Measurements from ENCODE around the gene TRRAP. TPM values are rescaled to one million over a fixed set of nuclear protein-coding genes. Genes with fewer than 3 reads are reported as not detected.

TRRAP gene
- total RNA-seq: 67.1 and 71.2 TPM in 2 replicates

GRCh38 chr7:98878365-98879197 lies at the start of gene TRRAP:
TRRAP (plus strand) TSS chr7:98878532; CDS start chr7:98881151, 2,619 bp downstream.
- intact Hi-C loops (cut with micrococcal nuclease): loop anchor here (1.0 to 10.0 kb wide), 11 partner anchors 8 to 1761 kb away; partner anchors contain the start of genes ARPC1A, ARPC1B, ASNS and ATP5MF

DNA sequence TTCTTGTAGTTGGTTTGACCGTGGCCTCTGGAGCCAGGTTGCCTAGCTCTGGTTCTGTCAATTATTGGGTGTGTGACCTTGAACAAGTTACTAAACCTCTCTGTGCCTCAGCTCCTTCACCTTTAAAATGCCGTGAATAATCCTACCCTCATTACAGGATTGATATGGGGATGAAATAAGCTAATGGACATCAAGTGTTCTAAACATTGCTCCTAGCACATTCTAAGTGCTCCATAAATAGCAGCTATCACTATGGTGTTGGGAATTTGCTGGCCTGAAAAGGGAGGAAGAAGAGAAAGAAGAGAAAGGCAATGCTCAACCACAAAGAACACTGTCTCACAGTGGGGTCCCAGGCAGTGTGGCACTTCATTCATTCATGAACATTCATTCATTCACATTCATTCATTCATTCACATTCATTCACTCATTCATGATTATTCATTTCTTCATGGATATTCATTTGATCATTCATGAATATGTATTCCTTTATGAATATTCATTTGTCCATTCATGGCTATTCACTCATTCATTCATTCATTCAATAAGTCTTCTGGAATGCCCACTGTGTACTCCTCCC lies 47.3 kb upstream of the TRRAP start:
- intact Hi-C loops (cut with micrococcal nuclease): loop anchor here (2.0 kb wide), 1 partner anchor 42 kb away; no protein-coding TSS in a partner anchor

DNA sequence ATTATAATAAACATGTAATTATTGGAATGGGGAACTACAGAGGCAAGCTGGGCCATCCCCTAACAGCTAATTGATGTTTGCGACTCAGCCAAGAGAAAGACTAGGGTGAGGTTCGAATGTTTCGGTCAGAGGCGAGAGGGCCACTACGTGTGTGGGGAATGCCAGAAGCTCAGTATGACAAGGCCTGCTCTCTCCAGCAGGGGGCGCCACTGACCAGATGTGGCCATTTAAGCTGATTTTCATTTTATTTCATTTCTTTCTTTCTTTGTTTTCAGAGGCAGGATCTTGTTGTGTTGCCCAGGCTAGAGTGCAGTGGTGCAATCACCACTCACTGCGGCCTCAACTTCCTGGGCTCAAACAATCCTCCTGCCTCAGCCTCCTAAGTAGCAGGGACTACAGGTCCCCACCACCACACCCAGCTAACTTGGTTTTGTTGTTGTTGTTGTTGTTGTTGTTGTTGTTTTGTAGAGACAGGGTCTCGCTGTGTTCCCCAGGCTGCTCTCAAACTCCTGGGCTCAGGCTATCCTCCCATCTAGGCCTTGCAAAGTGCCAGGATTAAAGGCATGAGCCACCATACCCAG lies 46.6 kb upstream of the TRRAP start:
- intact Hi-C loops (cut with micrococcal nuclease): loop anchor here (2.0 kb wide), 1 partner anchor 41 kb away; no protein-coding TSS in a partner anchor

DNA sequence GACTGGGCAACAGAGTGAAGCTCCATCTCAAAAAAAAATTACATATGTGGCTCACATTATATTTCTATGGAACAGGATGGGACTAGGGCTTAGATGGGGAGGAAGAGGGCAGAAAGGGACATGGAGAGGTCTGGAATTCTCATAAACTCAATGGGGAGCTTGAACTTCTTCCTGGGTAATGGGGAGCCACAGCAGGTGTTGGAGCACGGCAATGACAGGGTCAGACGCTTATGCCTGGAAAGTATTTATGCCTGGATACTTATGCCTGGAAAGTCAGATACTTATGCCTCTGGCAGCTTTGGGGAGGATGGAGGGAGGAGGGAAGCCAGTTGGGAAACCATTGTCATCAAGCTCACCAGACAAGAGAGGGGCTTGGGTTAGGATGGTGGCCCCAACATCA lies 45.3 kb upstream of the TRRAP start:
- intact Hi-C loops (cut with micrococcal nuclease): no loop called here

DNA sequence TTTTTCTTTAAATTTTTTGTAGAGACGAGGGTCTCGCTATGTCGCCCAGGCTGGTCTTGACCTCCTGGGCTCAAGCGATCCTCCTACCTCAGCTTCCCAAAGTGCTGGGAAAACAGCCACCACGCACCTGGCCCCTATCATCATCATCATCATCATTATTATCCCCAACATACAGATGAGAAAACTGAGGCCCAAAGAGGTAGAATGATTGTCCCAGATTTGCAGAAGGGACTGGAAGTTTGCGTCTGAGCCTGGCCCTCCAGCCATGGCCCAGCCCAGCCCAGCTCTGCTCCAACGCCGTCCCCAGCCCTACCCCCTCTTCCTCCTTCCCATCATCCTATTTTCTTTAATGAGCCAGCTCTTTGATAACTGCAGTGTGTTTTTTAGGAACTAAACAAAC lies 43.4 kb upstream of the TRRAP start:
- intact Hi-C loops (cut with micrococcal nuclease): no loop called here

GRCh38 chr7:98836811-98837629 lies 41.3 kb upstream of the TRRAP start:
- intact Hi-C loops (cut with micrococcal nuclease): no loop called here

DNA sequence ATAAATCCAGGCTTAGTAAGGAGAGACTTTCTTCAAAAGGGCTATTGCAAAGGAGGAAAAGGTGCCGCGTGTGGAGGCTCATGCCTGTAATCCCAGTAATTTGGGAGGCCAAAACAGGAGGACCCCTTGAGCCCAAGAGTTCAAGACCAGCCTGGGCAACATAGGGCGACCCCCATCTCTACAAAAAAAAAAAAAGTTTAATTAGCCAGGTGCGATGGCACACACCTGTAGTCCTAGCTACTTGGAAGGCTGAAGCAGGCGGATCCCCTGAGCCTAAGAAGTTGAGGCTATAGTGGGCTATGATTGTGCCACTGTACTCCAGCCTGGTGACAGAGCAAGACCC lies 40.7 kb upstream of the TRRAP start:
- intact Hi-C loops (cut with micrococcal nuclease): no loop called here

DNA sequence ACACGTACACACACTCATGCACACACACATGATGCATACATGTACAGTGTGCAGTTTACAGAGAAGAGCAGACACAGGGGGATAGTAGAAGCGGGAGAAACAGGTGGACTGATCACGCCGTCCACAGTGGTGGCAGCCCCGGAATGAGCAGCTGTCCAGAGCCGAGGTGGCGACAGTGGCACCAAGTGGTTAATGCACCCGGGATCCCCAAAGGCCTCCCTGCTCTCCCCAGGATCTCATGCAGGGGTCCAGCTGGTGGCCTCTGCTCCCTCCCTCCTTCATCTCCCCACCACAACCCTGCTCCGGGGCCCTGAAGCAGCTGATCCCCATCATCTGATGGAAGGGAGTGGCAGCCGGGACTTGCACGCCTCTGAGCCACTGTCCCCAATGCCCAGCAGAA lies 38.2 kb upstream of the TRRAP start:
- intact Hi-C loops (cut with micrococcal nuclease): loop anchor here (5.0 kb wide), 1 partner anchor 93 kb away; no protein-coding TSS in a partner anchor

DNA sequence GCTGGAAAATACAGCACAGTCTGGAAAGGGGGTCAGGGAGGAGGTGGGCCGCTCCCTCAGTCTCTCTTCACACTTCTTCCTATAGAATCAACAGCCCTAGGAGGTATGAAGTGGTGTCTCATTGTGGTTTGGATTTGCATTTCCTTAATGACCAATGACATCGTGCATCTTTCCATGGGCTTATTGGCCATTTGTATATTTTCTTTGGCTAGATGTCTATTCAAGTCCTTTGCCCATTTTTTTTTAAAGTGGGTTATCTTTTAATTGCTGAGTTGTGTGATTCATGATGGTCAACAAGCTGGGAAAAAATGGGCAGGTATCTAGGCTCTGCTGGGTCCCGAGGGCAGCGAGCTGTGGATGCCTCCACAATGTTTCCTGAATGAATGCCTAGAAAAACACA lies 37.6 kb upstream of the TRRAP start:
- intact Hi-C loops (cut with micrococcal nuclease): loop anchor here (1.0 to 5.0 kb wide), 3 partner anchors 93 to 407 kb away; no protein-coding TSS in a partner anchor

GRCh38 chr7:98841179-98841997 lies 36.9 kb upstream of the TRRAP start:
- intact Hi-C loops (cut with micrococcal nuclease): loop anchor here (1.0 to 5.0 kb wide), 3 partner anchors 94 to 408 kb away; no protein-coding TSS in a partner anchor

GRCh38 chr7:98842552-98842951 lies 35.8 kb upstream of the TRRAP start:
- intact Hi-C loops (cut with micrococcal nuclease): loop anchor here (5.0 kb wide), 1 partner anchor 95 kb away; no protein-coding TSS in a partner anchor

- intact Hi-C loops (cut with micrococcal nuclease): no loop called here
Measured at GRCh38 chr7:98848918-98849317, 29.4 kb upstream of the TRRAP start.

DNA sequence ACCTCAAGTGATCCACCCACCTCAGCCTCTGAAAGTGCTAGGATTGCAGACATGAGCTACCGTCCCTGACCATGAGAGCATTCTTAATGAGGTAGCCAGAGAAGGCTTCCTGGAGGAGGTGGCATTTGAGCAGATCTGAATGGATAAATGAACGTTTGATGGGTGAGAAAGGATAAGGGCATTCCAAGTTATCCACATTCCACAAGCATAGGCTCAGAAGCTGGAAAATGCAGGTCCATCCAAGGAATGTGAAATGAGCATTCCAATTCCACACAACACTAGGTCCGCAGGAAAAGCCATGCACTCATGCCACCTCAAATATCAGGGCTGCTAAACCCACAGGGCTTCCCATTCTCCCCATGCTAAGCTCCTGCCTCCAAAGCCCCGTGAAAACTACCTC lies 25.5 kb upstream of the TRRAP start:
- intact Hi-C loops (cut with micrococcal nuclease): no loop called here

DNA sequence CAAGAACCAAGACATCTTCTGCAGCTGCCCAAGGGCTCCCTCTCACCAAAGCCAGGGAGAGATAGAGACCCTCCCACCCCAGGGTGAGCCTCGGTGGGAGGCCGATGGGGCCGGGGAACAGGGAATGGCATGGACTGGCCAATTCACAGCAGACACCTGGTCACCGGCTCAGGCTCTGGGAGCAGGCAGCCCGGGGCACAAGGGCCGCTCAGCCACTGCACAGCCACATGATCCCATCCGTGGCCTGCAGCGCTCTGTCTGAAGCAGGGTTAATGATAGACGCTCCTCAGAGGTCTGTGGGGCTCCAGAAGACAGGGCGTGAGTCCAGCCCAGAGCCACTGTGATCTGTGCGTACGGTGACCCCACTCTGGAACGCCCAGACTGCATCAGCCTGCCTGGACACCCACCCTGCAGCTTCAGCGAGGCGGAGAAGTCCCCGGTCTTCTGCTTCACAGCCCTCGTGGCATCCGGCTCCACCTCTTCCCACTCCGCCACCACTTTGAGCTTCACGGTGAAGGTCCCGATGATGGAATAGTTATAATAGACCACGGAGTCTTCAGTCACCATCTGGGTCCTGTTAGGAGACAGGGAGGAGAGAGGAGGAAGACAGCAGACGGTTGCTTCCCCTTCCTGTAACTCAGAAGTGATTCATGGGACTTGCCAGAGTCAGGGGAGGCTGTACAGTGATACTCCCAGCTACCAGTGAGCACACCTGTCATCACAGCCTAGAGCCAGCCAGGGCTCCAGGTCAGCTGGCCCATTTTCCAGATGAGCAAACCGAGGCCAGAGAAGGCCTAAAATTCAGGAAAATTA lies 22.5 kb upstream of the TRRAP start:
- intact Hi-C loops (cut with micrococcal nuclease): no loop called here

- intact Hi-C loops (cut with micrococcal nuclease): no loop called here
Measured at GRCh38 chr7:98860071-98860470, 18.3 kb upstream of the TRRAP start.

- intact Hi-C loops (cut with micrococcal nuclease): no loop called here
Measured at GRCh38 chr7:98862203-98862602, 16.1 kb upstream of the TRRAP start.

DNA sequence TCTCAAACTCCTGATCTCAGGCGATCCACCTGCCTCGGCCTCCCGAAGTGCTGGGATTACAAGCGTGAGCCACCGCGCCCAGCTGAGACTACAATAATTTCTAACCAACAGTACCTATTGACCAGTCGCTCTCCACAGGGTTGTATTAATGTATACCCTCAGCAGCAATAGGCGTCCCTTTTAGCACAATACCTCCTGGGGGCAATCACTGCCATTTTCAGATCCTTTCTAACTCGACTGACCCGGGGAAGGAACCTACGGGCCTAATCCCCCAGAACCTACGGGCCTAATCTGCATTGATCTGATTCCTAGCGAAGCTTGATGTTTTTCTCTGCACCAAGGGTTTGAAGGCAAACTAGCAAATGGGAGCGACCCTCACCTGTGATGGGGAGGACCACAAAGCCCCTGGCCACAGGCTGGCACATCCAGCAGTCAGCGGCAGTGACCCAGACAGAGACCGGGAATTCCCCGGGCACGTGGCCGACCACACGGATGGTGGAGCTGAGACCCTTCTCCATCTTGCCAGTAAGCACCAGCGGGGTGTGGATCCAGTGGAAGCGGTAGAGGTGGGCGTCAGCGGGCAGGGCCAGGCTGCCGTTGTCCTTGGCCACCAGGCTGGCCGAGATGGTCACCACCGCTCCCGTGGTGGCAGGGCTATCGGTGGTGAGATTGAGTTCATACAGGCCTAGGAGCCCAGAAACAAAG lies 15.5 kb upstream of the TRRAP start:
- intact Hi-C loops (cut with micrococcal nuclease): no loop called here

- intact Hi-C loops (cut with micrococcal nuclease): no loop called here
Measured at GRCh38 chr7:98863601-98864000, 14.7 kb upstream of the TRRAP start.

Data from T-helper 1 cell treated with Interleukin-12 subunit alpha and Interleukin-12 subunit beta and Interleukin-4 antibody, amounts not matched to agents 30 ng/mL and 1 ng/mL, for 36 hours (primary cell).